NCI-H446 (cell line): Measurements from ENCODE around the gene PLSCR1.

Experiments used
- DNase-seq, 2 experiments: peaks; one replicate each; lab custom pipeline; 2025; lab: John Stamatoyannopoulos, UW

Gene PLSCR1

DNA sequence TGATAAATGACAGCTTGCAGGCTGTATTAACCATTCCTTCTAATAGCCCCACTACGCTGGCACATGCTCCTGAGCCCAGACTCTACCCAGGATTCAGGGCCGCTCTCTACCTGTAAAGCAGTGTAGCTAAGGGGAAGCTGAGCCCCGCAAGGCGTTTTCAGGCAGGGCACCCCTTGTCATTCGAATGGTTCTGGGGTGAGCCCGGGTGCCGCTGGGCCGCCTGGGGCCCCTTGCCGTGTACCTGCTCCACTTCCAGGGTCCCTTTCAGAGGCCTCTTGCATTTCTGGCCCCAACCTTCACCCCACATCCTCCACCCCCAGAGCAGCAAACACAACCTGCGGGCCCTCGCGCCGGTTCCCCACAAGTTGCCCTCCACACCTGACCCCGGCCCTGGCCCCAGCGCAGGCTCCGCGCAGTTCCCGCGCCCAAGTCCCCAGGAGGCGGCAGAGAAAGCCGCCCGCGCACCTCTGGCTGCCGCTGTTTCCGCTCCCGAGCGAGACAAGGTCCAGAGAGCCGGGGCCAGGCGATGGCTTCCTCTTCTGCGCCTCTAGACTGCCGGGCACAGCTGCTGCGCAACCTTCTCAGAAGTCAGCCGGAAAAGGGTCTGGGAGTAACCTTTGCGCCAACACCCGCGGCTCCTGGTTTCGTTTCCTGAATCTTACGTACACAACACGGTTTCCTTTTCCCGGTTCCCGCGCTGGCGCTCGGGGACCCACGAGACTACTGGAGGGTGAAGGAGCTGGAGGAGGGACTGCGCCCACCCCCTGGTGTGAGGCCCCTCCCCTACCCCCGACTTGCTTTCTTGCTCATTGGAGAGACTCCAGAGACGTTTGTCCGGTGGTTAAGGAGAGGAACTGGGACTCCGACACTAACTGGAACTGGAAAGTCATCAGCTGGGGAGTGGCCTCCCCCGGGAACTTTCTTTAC lies at the start of gene PLSCR1:
PLSCR1 (minus strand) TSS at position 606 of the 927 bp plus-strand sequence. CDS start 8,055 bp downstream, outside the sequence.
- DNase-seq = peak; percentile 8 to 65

DNA sequence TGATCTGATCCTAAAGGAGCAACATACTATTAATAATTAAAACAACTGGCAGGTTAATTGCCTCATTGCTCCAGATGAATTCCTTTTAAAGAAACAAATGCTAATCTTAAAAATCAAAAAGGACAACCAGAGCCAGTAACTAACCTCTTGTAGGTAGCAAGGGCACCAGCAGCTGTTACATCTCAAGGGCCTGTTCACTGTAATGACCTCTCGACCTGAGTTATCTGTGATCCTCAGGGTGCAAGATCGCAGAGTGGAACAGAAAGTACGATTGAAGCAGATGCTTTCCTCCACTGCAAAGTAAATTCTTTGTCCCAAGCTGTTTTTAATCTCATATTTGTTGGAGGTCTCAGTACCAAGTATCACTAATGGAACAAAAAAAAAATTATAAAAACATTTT lies 49.4 kb upstream of the PLSCR1 start:
- no peak for DNase-seq

DNA sequence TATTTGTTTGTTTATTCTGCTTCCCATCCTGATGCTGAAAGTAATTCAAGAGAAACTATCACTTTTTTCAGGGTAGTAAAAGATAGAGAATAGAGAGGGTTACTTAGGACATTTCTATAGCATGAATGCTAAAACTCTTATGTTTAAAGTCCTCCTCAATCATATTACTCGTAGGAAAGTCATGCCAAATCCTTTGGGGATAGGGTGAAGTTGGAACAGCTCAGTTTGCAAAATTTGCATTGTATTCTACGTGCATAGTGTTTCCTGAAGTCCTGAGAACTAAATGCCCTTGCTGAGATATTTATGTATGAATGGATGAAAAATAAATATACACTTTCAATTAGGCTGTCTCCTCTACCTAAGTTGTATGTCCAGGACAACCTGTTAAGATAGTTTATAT lies 46.1 kb upstream of the PLSCR1 start:
- no peak for DNase-seq

DNA sequence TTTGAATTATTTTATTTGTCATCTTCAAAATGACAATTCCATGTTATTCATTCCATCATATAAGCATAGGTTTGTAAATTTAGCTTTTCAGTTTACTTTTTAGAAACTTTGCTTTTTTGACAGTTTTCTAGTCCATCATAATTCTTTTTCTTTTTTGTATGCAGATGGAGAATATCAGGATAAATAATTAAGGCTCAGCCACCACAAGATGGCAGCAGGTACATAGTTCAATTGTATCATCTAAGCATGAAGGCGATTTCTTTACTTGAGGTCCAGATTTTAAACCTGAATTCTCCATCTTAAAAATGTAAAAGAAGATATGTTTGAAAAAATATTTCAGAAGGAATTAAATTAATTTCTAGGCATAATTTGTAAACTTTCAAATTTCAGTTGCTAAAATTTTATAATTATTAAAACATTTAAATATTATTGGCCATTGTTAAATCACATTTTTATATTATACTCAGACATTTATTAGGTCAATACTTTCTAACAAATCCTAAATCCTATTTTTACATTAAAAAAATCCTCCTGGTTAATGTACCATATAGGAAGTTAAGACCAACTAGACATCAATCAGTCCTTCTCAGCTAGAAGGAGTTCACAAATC lies 45.6 kb upstream of the PLSCR1 start:
- DNase-seq = peak; percentile 2 to 54

GRCh38 chr3:146585156-146585555 lies 40.7 kb upstream of the PLSCR1 start:
- DNase-seq = no peak

DNA sequence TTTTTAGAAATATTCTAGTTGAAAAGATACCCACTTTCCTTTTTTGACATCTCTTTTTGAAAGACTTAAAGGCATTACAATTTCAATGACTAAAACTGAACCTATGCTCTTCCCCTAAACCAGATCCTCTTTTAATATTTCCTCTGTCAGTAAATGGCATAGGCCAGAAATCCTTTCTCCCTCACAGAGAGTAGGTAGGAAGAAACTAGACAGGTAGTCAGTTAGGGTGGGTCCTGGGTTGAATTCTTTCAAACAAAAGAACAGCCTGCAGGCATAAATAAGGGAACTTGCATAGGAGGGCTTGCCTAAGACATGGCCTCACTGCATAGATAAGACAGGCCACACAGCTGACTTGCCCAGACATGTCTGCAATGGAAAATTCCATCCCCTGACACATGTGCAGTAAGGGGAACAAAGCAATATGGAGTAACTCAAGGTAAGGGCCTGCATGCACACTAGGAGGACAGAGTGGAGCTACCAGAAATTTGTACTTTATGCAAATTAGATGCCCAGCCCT lies 37.6 kb upstream of the PLSCR1 start:
- no peak for DNase-seq

DNA sequence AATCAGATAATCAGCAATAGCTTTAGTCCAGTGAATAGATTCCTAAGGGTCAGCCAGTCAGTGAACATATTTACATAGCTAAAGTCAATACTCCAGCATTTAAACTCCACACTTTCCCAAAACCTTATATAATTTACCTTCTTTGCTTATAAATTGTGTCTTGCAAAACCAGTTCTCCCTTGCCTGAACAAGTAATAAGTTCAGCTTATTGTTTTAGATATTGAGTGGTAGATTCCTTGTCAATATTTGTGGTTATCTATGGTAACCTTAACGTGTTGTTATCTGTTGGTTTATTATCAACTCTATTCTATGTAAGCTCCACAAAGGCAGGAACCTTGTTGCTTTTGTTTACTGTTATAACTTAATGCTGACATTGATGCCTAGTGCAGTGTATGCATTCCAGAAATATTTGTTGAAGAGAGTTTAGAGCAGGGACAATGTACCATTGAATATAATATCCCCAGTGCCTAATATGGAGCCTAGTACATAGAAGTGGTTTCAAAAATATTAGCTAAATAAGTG lies 36.7 kb upstream of the PLSCR1 start:
- no peak for DNase-seq

DNA sequence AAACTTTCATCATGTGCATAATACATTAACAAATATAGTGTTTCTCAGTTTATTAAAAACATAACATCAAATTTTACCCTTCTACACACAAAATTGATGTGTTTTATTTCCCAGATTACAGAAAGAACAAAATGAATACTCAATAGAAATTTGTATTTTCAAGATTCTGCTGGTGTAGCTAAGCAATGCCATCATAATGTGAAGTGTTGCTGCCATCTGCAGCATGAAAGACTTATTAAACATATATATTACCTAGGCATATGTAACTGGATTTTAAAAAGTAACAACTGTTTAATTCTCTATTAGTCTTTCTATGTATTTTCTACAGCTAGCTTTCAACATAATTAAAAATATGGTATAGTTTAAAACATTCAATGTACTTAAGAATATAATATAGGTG lies 33.3 kb upstream of the PLSCR1 start:
- DNase-seq = peak; percentile 6 to 53

- no peak for DNase-seq
Observed at GRCh38 chr3:146575636-146576035, 31.2 kb upstream of the PLSCR1 start.

DNA sequence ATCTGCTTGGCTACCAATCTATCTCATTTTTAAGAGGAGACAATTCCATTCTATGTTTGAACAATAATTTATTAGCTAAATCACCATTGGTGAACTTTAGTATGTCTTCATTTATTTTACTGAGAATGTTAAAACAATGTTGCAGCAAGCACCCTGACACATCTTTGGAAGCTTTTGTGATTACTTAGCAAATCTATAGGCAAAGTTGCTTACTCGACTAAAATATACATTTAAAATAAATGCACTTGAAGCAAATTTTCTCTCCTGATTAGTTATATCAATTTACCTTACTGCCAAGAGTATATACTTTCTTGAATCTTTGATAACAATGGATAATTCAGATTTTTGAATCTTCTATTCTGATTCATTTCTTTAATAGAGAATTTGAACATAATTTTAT lies 29.8 kb upstream of the PLSCR1 start:
- no peak for DNase-seq

GRCh38 chr3:146569314-146569713 lies 24.9 kb upstream of the PLSCR1 start:
- no peak for DNase-seq

DNA sequence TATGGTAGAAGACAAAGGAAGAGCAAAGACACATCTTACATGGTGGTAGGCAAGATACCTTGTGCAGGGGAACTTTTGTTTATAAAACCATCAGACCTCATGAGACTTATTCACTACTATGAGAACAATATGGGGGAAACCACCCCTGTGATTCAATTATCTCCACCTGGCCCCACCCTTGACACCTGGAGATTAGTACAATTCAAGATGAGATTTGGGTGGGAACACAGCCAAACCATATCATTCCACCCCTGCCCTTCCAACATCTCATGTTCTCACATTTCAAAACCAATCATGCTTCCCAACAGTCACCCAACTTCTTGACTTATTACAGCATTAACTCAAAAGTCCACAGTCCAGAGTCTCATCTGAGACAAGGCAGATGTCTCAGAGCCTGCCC lies 21.7 kb upstream of the PLSCR1 start:
- DNase-seq = no peak

DNA sequence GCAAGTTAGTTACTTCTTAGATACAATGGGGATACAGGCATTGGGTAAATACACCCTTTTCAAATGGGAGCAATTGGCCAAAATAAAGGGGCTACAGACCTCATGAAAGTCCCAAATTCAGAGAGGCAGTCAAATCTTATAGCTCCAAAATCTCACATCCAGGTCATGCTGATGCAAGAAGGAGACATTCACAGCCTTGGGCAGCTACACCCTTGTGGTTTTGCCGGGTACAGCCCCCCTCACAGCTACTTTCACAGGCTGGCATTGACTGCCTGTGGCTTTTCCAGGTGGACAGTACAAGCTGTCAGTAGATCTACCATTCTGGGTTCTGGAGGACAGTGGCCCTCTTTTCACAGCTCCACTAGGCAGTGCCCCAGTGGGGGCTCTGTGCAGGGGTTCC lies 17.5 kb upstream of the PLSCR1 start:
- DNase-seq = no peak

DNA sequence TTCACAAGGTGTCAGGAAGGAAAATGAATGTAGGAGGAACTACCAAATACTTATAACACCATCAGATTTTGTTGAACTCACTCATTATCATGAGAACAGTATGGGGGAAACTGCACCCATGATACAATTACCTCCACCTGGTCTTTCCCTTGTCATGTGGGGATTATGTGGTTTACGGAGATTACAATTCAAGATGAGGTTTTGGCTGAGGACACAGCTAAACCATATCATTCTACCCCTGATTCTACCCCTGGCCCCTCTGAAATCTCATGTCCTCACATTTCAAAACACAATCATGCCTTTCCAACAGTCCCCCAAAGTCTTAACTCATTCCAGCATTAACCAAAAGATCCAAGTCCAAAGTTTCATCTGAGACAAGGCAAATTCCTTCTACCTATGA lies 17.1 kb upstream of the PLSCR1 start:
- no peak for DNase-seq

DNA sequence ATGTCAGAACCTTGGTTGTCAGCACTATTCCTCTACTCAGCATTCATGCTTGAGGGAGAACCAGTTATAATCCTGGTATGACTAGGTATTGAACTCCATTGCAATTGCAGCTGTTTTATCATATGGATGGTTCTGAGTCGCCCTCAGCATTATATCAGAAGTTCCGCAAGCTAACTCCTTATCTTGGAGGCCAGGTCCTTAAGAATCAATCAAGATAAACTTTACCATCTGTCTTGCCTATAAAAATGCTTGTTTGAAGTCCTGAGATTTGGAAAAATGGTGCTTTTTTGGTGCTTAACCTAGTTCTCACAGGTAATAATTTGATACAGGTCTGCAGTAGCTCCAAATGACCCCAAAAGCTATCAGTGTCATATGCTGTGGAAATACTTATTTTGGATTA lies 16.3 kb upstream of the PLSCR1 start:
- no peak for DNase-seq

DNA sequence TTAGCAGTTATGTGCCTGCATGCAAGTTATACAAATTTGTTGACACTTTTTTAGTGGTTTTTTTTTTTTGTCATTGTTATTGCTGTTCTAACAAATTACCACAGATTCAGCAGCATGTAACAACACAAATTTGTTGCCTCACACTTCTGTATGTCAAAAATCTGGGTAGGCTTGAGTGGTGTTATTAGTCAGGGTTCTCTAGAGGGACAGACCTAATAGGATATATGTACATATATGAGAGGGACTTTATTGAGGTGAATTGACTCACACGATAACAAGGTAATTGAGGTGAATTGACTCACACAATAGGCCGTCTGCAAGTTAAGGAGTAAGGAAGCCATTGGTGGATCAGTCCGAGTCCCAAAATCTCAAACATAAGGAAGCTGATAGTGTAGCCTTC lies 15.0 kb upstream of the PLSCR1 start:
- DNase-seq = no peak

GRCh38 chr3:146558781-146559180 lies 14.4 kb upstream of the PLSCR1 start:
- no peak for DNase-seq

DNA sequence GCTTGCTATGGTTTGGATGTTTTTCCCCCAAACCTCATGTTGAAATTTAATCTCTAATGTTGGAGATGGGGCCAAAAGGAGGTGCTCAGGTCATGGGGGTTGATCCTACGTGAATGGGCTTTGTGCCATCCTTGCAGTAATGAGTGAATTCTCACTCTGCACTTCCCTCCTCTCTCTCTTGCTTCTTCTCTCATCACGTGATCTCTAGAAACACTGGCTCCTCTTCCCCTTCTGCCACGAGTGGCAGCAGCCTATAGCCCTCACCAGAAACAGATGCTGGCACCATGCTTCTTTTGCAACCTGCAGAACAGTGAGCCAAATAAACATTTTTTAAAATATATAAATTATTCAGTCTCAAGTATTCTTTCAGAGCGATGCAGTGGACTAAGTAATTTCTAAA lies 13.3 kb upstream of the PLSCR1 start:
- no peak for DNase-seq

GRCh38 chr3:146555311-146555710 lies 10.9 kb upstream of the PLSCR1 start:
- no peak for DNase-seq

DNA sequence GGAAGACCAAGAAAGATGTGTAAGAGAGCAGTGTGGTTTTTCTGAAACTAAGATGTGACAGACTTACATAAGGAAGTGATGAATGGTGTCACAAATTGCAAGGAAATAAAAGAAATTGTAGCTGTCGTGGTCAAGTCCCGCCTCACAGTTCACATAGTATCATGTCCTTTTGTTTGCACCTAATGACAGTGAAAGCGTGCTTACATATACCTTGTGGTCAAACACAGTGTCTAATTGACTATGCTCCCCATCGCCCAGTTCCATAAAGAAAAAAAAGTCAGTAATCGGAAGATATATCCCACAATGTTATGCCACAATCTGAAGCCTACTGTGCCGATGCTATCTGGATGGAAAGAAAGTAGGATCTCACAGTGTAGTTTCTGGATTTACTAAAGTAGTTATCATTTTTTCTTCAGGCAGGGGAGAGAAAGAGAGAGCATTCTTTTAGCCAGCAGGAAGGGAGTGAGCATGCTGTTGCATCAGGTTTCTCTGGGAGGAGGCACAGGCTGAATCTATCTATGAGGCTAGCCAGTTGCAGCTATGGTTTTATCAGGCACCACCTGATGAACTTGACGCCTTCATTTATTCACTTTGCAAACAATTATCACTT lies 9.8 kb upstream of the PLSCR1 start:
- no peak for DNase-seq

DNA sequence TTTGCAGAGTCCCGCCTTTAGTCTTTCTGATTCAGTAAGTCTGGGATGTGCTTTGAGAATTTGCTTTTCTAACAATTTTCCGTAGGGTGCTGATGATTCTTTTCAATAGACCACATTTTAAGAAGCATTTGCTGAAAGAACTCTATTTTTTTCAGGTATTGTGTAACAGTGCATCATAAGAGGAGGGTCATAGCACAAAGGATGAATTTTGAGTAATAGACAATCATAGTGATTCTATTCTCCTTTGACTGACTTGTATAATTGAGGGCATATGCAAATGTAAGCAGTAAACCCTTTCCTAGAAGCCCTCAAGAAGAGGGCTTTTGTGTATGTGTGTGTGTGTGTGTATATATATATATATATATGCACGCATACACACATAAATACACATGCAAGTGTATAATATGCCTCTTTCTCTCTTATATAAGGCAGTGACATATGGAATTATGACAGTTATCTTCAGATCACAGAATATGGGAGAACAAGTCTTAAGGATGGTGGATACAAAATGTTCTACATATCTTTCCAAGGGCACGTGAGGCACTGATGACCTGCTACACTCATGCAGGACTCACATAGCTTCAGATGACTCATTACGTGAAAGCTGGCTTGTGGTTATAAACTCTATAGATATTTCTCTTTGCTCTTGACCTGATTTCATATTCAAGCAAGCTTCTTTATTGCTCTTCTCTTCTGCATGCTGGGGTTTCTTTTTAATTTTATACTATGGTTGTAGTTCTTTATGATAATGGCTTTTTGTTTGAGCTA lies 6.5 kb upstream of the PLSCR1 start:
- no peak for DNase-seq

- no peak for DNase-seq
Observed at GRCh38 chr3:146550070-146550615, 5.7 kb upstream of the PLSCR1 start.
